Germinal center (tissue), 1 donor: Measurements from ENCODE around the gene ITGB8.
"Not testable (repeated sequence)": the region's sequence is repeated elsewhere in the genome, so short reads cannot be mapped to it uniquely, and the experiment has no call there.

Experiments
- DNase-seq: peaks from one replicate; pipeline ENCODE4 v3.0.0; 2012; ENCODE audit warnings: mixed read lengths, low spot score

Gene ITGB8

DNA sequence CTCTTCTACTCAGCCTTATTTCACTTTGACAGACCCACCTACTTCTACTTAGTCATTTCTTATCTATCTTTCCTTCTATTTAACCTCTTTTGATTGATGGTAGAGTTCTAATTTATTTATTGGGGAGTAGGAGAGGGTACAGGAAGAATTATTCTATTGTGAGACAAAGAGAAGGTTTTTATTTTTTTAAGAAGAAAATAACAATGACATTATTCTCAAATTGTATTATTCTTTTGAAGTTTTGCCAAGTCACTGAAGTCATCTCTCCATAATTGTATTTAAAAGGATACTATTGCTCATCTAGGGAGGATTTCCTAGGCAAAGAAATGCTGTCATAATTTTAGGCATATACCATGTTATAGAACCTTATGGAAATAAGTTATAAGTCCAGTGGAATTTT lies 52.7 kb downstream of the ITGB8 start:
- no peak for DNase-seq

GRCh38 chr7:20385126-20385525 lies 54.4 kb downstream of the ITGB8 start:
- no peak for DNase-seq

- no peak for DNase-seq
Observed at GRCh38 chr7:20388084-20388483, 57.4 kb downstream of the ITGB8 start.

DNA sequence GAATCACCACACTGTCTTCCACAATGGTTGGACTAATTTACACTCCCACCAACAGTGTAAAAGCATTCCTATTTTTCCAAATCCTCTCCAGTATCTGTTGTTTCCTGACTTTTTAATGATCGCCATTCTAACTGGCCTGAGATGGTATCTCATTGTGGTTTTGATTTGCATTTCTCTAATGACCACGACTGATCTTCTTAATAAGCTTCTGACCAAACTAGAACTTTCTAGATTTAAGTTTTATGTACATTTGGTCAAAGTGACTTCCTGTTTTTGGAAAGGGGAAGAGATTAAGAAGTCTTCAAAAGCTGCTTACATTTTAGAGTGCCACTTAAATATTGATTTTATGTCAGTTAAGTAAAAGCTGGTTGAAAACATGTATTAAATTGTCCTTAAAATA lies 58.5 kb downstream of the ITGB8 start:
- not testable (repeated sequence) for DNase-seq

GRCh38 chr7:20393021-20393610 lies 62.4 kb downstream of the ITGB8 start:
- no peak for DNase-seq

DNA sequence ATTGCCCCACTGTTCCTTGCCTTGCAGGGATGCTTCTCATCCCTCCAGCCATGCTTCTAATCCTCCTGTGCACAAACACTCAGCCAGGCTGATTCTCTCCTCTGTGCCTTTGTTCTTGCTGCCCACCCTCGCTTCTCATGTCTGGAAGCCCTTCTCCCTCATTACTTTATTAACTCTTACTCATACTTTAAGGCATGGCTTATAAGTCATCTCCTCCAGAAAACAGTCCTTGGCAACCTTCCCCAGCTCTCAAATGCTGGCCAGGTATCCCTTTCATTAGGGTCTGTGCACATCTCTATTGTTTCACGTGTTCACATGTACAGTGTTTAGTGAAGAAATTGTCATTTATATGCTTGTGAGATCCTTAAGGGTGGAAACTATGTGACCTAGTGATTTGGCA lies 62.9 kb downstream of the ITGB8 start:
- DNase-seq, result no peak

- DNase-seq, result no peak
Observed at GRCh38 chr7:20394284-20394683, 63.6 kb downstream of the ITGB8 start.

DNA sequence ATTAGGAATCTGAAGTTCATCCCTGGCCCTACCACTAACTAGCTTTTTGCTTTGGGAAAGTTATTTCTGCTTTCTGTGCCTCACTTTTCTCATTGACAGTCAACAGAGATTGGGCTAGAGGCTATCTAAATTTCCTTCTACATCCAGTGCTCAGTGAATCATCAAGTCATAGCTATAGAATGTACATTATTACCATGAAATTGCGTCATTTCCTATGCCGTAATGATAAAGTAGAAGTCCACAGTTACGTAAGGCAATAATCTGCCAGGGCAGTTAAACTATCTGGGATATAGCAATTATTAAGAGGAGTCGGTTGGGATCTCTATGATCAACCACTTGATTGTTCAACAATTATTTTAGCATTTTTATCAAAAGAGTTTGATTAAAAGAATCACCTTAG lies 64.4 kb downstream of the ITGB8 start:
- DNase-seq, result no peak

GRCh38 chr7:20395511-20395910 lies 64.8 kb downstream of the ITGB8 start:
- no peak for DNase-seq

GRCh38 chr7:20399521-20399920 lies 68.8 kb downstream of the ITGB8 start:
- no peak for DNase-seq

- DNase-seq, result no peak
Observed at GRCh38 chr7:20401861-20402746, 71.4 kb downstream of the ITGB8 start.

DNA sequence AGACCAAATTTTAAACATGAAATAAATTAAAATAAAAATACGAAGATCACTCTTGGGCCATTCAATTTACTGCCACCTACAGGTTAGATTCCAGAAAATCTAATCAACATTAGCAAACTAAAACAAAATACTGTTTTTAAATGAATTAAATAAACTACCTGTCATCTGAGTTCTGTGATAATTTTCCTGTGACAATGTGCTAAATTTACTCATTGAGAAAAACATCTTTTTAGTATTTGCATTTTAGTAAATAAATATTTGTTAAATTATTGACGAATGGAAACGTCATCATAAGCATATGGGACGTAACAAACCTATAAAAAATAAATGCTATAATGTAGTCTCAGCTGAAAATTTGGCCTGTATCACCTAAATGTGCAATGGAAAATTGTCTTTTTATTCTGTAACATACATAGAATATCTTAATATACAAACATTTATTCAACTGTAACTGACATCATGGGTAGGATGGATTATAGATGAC lies 72.1 kb downstream of the ITGB8 start:
- DNase-seq, result no peak

GRCh38 chr7:20403331-20403730 lies 72.6 kb downstream of the ITGB8 start:
- DNase-seq, result no peak

GRCh38 chr7:20404320-20404719 lies 73.6 kb downstream of the ITGB8 start:
- no peak for DNase-seq

DNA sequence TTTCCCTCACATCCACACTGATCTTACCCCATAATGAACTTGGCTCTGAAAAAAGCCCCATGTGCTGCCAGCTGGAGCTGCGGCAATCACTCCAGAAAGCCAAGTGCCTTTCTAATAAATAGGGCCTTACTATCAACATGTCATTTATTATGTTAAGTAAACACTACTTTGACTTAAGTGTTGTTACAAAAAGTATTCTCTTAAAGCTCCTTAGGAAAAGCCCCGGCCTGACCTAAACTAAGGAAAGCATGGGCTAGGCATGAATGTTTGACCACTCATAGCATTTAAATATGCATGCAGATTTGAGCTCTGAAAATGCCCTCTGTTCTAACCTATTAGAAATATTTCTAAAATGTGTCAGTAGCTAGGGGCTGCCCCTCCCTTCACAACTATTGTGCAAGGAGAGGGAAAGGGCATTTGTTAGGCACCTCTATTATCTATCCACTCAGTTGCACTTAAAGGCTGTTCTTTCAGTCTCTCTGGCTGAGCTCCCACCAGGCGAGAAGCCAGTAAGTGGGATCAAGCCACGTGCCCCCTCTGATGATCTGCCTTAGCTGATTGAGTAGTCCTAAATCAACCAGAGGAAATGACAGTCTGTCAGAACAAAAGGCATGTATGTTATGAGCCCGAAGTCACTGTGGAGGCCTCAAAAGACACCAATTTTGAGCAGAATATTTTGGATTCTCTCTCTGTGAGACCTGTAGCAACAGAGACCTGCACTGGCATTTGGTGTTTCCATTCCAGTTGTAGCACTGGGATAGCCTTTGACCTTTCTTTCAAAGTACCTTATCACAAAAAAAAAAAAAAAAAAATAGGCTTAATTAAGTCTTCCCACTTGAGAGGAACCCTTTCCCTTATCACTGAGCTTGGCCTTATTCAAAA lies 77.1 kb downstream of the ITGB8 start:
- DNase-seq, result no peak

DNA sequence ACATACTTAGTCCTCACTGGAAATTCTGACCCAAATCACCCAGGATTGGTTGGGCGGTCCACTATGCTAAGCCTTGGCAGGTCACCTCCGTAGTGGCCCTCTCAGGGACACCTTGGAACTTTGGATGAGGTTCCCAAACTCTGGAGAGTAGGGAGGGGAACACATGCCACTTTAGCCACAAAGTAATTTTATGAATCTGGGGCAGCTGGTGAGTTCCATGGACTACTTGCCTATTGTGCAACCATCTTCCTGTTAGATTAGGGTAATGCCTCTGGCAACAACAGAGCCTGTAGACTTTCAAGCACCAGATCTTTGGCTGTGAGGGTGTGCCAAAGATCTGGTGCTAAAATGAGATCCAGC lies 77.7 kb downstream of the ITGB8 start:
- DNase-seq, result no peak

- DNase-seq, result no peak
Observed at GRCh38 chr7:20409961-20410360, 79.3 kb downstream of the ITGB8 start.

DNA sequence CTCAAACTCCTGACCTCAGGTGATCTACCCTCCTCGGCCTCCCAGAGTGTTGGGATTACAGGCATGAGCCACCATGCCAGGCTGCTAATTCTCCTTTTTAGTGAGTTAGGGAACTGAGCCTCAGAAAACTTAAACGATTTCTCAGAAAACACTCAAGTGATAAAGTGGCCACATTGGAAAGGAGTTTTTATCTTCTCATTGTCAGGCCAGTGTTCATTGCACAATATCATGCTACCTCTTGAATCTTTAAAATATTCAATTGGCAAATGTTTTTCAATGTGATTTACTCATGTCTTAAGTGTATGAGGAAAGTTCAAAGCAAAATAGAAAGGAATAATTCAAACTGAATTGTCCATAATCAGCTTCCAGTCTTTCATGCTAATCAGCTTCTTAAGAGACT lies 80.7 kb downstream of the ITGB8 start:
- no peak for DNase-seq

DNA sequence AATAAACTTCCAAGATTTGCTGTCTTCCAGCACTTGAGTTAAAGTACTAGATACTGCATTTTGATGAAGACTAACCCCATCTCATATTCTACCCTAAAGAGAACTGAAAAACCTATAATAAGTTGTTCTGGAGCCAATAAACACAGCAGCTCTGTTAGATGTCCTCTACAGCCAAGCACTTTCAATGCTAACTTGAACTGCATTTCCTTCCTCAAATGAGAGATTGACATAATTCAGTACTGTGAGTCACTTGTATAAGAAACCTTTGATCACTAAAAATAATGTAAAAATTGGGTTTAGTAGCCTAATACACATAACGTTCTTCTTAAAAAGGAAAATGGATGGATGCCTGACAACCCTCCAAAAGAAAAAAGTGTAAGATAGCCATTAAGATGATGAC lies 81.3 kb downstream of the ITGB8 start:
- no peak for DNase-seq

GRCh38 chr7:20417260-20417659 lies 86.6 kb downstream of the ITGB8 start:
- peak; percentile 5 for DNase-seq

DNA sequence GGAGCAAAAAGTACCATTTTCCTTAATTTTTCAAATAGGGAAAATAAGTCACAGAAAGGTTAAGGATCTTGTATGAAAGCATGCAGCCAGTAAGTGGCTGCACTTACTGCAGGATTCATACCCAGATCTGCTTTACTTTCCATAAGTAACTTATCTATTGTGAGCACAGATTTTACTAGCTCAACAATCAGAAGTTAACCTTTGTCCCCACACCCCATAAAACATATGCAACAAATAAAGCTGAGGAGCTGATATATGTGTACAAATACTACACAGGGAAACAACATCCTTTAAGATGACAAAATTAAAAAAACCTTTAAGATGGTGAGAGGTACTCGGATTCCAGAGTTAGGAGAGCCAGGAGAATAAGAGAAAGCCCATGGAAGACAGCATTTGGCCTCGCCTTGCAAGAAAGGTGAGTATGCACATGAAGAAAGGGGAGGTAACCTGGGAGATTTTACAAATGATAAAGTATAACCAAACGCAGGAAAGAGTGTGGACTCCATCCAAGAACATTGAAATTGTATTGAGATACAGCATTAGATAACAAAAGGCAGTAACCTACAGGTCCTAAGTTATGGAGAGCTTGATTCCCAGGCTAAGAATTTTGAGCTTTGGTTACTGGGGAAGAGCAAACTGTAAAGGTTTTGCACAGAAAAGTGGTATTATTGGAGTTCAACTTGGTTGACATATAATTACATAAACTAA lies 87.1 kb downstream of the ITGB8 start:
- no peak for DNase-seq

DNA sequence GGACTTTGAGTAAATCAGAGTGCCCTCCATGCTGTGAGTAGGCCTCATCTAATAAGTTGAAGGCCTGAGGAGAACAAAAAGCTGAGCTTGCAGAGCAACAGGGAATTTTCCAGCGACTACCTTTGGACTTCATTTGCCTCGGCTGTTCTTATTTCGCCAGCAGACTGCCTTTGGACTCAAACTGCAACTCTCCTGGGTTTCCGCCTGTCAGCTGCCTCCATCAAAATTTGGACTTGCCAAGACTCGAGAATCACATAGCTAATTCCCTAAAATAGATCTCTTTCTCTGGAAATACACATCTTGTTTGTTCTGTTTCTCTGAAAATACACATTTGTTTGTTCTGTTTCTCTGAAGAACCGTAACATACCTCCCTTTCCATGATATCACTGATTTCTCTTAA lies 93.8 kb downstream of the ITGB8 start:
- no peak for DNase-seq
